HepG2 (cell line): ENCODE data around the gene ZNF554. TPM values are rescaled to one million over a fixed set of nuclear protein-coding genes. Genes with fewer than 3 reads are reported as not detected.
A peak's percentile ranks its signal among the peaks of the same experiment; 100 is the strongest.

Experiments used
- FOXK2 ChIP-seq: fragments of 450-650 bp; IDR thresholded peaks from 2 replicates; pipeline ENCODE4 v1.6.1; 2016
- JUNB ChIP-seq: sonication (generic); formaldehyde crosslinking; IDR thresholded peaks from 2 replicates; pipeline ENCODE4 v1.8.0; 2022; ENCODE audit warnings: missing genetic modification reagents, mild to moderate bottlenecking, borderline replicate concordance
- NR2F1 ChIP-seq, 2 experiments: fragments of 450-650 bp in 1 of 2; formaldehyde crosslinking in 1 of 2; IDR thresholded peaks; 2 replicates each; pipeline versions ENCODE4 v1.5.0 to v1.6.1; 2016 to 2020; ENCODE audit warnings: mild to moderate bottlenecking in 1 of 2, missing compliant biosample characterization in 1 of 2, missing genetic modification reagents in 1 of 2, moderate library complexity in 1 of 2
- RELA ChIP-seq: sonication (generic); formaldehyde crosslinking; IDR thresholded peaks from 2 replicates; pipeline ENCODE4 v1.4.0; 2020; ENCODE audit warnings: missing genetic modification reagents
- SRSF1 ChIP-seq: fragments of 200-400 bp; formaldehyde crosslinking; optimal IDR thresholded peaks from 2 replicates; pipeline ENCODE3; 2017; ENCODE audit warnings: mild to moderate bottlenecking, low read depth, low read length, moderate library complexity
- STAT6 ChIP-seq: sonication (generic); formaldehyde crosslinking; IDR thresholded peaks from 2 replicates; pipeline ENCODE4 v1.4.0; 2020; ENCODE audit warnings: missing genetic modification reagents, mild to moderate bottlenecking, borderline replicate concordance
- TBL1XR1 ChIP-seq: fragments of 150-350 bp; IDR thresholded peaks from 2 replicates; pipeline ENCODE4 v1.6.1; 2014; ENCODE audit warnings: borderline replicate concordance, low read length; ENCODE audit not compliant: partially characterized antibody
- YEATS4 ChIP-seq: sonication (generic); formaldehyde crosslinking; IDR thresholded peaks from 2 replicates; pipeline ENCODE4 v1.4.0; 2020; ENCODE audit warnings: missing genetic modification reagents, borderline replicate concordance
- ZFP1 ChIP-seq: IDR thresholded peaks from 2 replicates; pipeline ENCODE4 v1.6.1; 2016
- ZNF557 ChIP-seq: sonication (generic); formaldehyde crosslinking; IDR thresholded peaks from 2 replicates; pipeline ENCODE4 v1.4.0; 2020; ENCODE audit warnings: missing genetic modification reagents
- ZNF784 ChIP-seq: sonication (generic); formaldehyde crosslinking; IDR thresholded peaks from 2 replicates; pipeline ENCODE4 v1.5.1; 2020; ENCODE audit warnings: missing genetic modification reagents, mild to moderate bottlenecking, borderline replicate concordance
- polyA plus RNA-seq, 8 experiments: library from polyadenylated mRNA; depleted of rRNA in 3 of 8; stranded (reverse) in 7 of 8; unstranded in 1 of 8; fragments of >200 nt; fragmentation: Illumina TruSeq in 4 of 8; extraction: Trizol in 4 of 8; gene quantifications; 2 replicates each; pipeline versions ENCODE4 v1.2.1 to v1.2.3, GENCODE V29; 2011 to 2016; ENCODE audit warnings: low read depth in 4 of 8, missing spikeins in 1 of 8, mixed read lengths in 1 of 8; ENCODE audit not compliant: insufficient read depth in 1 of 8
- total RNA-seq, 5 experiments: library from RNA; depleted of rRNA; stranded (reverse); fragments of >200 nt; fragmentation: Illumina TruSeq; extraction: Trizol; gene quantifications; 2 replicates each; pipeline ENCODE4 v1.2.3, GENCODE V29; 2016; ENCODE audit warnings: low read depth in 1 of 5
- TF ChIP-seq, protein P1 (sequence below): sonication (generic); formaldehyde crosslinking; IDR thresholded peaks from 2 replicates; pipeline ENCODE4 v1.5.0; 2020; ENCODE audit warnings: missing genetic modification reagents
- TF ChIP-seq, protein P2 (sequence below): sonication (generic); formaldehyde crosslinking; IDR thresholded peaks from 2 replicates; pipeline ENCODE4 v1.4.0; 2020; ENCODE audit warnings: missing genetic modification reagents
- TF ChIP-seq, protein P3 (sequence below): sonication (generic); formaldehyde crosslinking; IDR thresholded peaks from 2 replicates; pipeline ENCODE4 v1.8.1; 2023; ENCODE audit warnings: mild to moderate bottlenecking, inconsistent platforms, moderate library complexity, missing genetic modification reagents, borderline replicate concordance
- TF ChIP-seq, protein P4 (sequence below): sonication (generic); formaldehyde crosslinking; IDR thresholded peaks from 2 replicates; pipeline ENCODE4 v1.4.0; 2020; ENCODE audit warnings: mild to moderate bottlenecking, missing genetic modification reagents

The ZNF554 gene
- total and polyA plus RNA-seq, 2 of the 13 experiments (the other 11 are each of a cell fraction or from before 2014, with no cell fraction given): 2.2 to 2.7 TPM

DNA sequence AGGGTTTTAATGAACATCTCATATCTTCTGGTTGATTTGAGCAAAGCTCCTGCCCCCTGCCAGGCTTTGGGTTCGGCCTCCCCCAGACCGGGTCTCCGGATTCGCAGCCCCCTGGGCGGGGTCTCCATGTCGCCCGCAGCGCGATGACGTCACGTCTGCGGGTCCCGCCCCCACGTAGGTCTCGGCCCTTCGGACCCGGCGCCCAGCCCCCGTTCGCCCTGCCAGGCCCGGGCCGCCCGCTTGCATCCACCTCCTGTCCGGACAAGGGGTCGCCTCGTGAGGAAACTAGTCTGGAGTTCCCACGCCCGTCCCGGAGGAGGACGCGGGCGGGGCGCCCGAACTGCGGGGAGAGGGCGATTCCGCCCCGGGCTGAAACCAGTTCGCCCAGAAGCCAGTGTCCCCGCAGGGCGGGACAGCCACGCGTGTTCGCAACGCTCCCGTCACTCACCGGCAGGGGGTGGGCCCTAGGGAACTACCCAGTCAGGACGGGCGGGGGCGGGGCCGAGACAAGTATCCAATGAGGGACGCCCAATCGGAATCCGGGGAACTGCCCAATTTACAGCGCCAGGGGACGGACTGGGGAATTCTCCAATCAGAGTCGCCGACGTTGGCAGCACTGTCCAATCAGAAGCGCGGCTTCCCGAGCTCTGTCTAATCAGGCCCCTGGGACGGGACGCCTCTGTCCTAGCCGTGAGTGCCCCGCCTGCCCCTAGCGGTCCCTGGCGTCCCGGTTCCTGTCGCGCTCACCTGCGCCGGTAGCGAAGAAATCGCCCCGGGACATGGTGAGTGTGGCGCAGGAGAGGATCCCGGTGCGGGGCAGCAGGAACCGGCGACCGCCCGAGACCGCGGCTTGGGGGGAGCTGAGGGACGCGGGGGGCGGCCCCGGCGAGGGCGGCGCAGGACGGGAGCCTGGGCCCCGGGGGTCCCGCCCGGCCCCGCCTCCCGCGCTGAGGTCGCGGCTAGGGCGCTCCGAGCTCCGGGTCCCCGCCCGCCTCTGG, 21.4 kb downstream of the ZNF554 start, which contains the start of gene ZNF555 (continued):
- TF ChIP-seq, protein P1, sequence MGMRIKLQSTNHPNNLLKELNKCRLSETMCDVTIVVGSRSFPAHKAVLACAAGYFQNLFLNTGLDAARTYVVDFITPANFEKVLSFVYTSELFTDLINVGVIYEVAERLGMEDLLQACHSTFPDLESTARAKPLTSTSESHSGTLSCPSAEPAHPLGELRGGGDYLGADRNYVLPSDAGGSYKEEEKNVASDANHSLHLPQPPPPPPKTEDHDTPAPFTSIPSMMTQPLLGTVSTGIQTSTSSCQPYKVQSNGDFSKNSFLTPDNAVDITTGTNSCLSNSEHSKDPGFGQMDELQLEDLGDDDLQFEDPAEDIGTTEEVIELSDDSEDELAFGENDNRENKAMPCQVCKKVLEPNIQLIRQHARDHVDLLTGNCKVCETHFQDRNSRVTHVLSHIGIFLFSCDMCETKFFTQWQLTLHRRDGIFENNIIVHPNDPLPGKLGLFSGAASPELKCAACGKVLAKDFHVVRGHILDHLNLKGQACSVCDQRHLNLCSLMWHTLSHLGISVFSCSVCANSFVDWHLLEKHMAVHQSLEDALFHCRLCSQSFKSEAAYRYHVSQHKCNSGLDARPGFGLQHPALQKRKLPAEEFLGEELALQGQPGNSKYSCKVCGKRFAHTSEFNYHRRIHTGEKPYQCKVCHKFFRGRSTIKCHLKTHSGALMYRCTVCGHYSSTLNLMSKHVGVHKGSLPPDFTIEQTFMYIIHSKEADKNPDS (CRISPR knock-in tag): no peak
- TF ChIP-seq STAT6 (CRISPR knock-in tag) (no peak), YEATS4 (CRISPR knock-in tag) (peak; percentile 91), TBL1XR1 (no peak), NR2F1 (CRISPR knock-in tag; IDR thresholded peaks at IDR 0.05) (no peak), RELA (CRISPR knock-in tag) (no peak), SRSF1 (no peak), ZNF784 (CRISPR knock-in tag) (0 out of 2 replicates have a peak, but pooled peaks have one; percentile 61), ZNF557 (0 out of 2 replicates have a peak, but pooled peaks have one; percentile 26), JUNB (CRISPR knock-in tag) (no peak), FOXK2 (no peak), ZFP1 (no peak)
- TF ChIP-seq, protein P2, sequence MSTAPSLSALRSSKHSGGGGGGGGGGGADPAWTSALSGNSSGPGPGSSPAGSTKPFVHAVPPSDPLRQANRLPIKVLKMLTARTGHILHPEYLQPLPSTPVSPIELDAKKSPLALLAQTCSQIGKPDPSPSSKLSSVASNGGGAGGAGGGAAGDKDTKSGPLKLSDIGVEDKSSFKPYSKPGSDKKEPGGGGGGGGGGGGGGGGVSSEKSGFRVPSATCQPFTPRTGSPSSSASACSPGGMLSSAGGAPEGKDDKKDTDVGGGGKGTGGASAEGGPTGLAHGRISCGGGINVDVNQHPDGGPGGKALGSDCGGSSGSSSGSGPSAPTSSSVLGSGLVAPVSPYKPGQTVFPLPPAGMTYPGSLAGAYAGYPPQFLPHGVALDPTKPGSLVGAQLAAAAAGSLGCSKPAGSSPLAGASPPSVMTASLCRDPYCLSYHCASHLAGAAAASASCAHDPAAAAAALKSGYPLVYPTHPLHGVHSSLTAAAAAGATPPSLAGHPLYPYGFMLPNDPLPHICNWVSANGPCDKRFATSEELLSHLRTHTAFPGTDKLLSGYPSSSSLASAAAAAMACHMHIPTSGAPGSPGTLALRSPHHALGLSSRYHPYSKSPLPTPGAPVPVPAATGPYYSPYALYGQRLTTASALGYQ: peak; percentile 81; the same call in 1 of the 2 replicates
- TF ChIP-seq, protein P3, sequence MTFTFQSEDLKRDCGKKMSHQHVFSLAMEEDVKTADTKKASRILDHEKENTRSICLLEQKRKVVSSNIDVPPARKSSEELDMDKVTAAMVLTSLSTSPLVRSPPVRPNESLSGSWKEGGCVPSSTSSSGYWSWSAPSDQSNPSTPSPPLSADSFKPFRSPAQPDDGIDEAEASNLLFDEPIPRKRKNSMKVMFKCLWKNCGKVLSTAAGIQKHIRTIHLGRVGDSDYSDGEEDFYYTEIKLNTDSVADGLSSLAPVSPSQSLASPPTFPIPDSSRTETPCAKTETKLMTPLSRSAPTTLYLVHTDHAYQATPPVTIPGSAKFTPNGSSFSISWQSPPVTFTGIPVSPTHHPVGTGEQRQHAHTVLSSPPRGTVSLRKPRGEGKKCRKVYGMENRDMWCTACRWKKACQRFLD (CRISPR knock-in tag): peak; percentile 92; the same call in 1 of the 2 replicates
- TF ChIP-seq, protein P4, sequence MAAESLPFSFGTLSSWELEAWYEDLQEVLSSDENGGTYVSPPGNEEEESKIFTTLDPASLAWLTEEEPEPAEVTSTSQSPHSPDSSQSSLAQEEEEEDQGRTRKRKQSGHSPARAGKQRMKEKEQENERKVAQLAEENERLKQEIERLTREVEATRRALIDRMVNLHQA (CRISPR knock-in tag): no peak
